ENCODE measurements around the gene MIEF1. TPM values are rescaled to one million over a fixed set of nuclear protein-coding genes. Genes with fewer than 3 reads are reported as not detected.

Gene MIEF1
- total and polyA plus RNA-seq, 11 donors: 6.5 to 25.2 (median 18.7) TPM

- ATAC-seq (peak in 1 of 4 donors; percentile 4), DNase-seq (peak in 1 of 5 donors; percentile 26)
- intact Hi-C loops (cut with DNase I): loop anchor here in 5 of 10 donors (5.0 kb wide), 1 partner anchor 38 kb away; no protein-coding TSS in a partner anchor
- TF ChIP-seq CTCF (IDR thresholded peaks at IDR 0.05): no peak
- TF ChIP-seq POLR2A (IDR thresholded peaks at IDR 0.05): no peak
- peaks cover 0 to 20% (median 0%) of the 10 kb centered on the region in 12 donors for H3K4me1 ChIP-seq
- H3K27me3 ChIP-seq: no peaks in the 10 kb centered on the region
- peaks cover 0 to 9% (median 0%) of the 10 kb centered on the region in 9 donors for H3K36me3 ChIP-seq
- H3K9me3 ChIP-seq: no peaks in the 10 kb centered on the region
- peak overlapping the region in 1 of 12 donors; percentile 23 for H3K4me3 ChIP-seq
- peak overlapping the region in 2 of 12 donors; percentile 15 to 24 for H3K27ac ChIP-seq
- 82 to 86% (median 83%) methylated on average over 12 to 17 of the region's 17 CpGs for WGBS, 4 donors
These were observed 12.7 kb upstream of the MIEF1 start for GRCh38 chr22:39489094-39490068.

- H3K27me3 ChIP-seq: no peaks in the 10 kb centered on the region
- no peak for TF ChIP-seq POLR2A (IDR thresholded peaks at IDR 0.05)
- TF ChIP-seq CTCF (IDR thresholded peaks at IDR 0.05): no peak
- peak overlapping the region in 2 of 12 donors; percentile 15 to 24 for H3K27ac ChIP-seq
- H3K36me3 ChIP-seq: peaks cover 0 to 9% (median 0%) of the 10 kb centered on the region in 9 donors
- H3K4me1 ChIP-seq: peaks cover 0 to 29% (median 0%) of the 10 kb centered on the region in 12 donors
- no peaks in the 10 kb centered on the region for H3K9me3 ChIP-seq
- peak overlapping the region in 1 of 12 donors; percentile 23 for H3K4me3 ChIP-seq
- 47 to 61% (median 49%) methylated on average over 10 to 13 of the region's 13 CpGs for WGBS, 4 donors
- intact Hi-C loops (cut with DNase I): loop anchor here in 5 of 10 donors (5.0 kb wide), 1 partner anchor 37 kb away; no protein-coding TSS in a partner anchor
- peak; percentile 79 to 90 (median 88) for DNase-seq
- peak; percentile 85 to 95 (median 93) for ATAC-seq
These were observed 11.8 kb upstream of the MIEF1 start for GRCh38 chr22:39490135-39490798.

GRCh38 chr22:39490966-39491680 lies 11.0 kb upstream of the MIEF1 start:
- Histone ChIP-seq H3K36me3 (peaks cover 0 to 9% (median 0%) of the 10 kb centered on the region in 9 donors), H3K9me3 (no peaks in the 10 kb centered on the region), H3K27me3 (no peaks in the 10 kb centered on the region), H3K27ac (no peak overlapping the region), H3K4me3 (no peak overlapping the region), H3K4me1 (peaks cover 0 to 36% (median 2%) of the 10 kb centered on the region in 12 donors)
- intact Hi-C loops (cut with DNase I): loop anchor here in 5 of 10 donors (5.0 kb wide), 1 partner anchor 36 kb away; no protein-coding TSS in a partner anchor
- DNase-seq (no peak), ATAC-seq (no peak)
- WGBS, 4 donors: 77 to 86% (median 85%) methylated on average over 6 to 9 of the region's 9 CpGs
- TF ChIP-seq CTCF (IDR thresholded peaks at IDR 0.05) (no peak), POLR2A (IDR thresholded peaks at IDR 0.05) (no peak)
